ENCODE measurements around the gene GGT7.

GRCh38 chr20:34915131-34915530 is 42.5 kb upstream of the GGT7 start:
- TF ChIP-seq POLR2A (IDR thresholded peaks at IDR 0.05; ENCODE audit: low read depth, low read length) (no peak), RAD21 (IDR thresholded peaks at IDR 0.05; ENCODE audit: low read length) (no peak), BHLHE40 (IDR thresholded peaks at IDR 0.05; ENCODE audit: low read depth, low read length) (no peak), RCOR1 (IDR thresholded peaks at IDR 0.05; ENCODE audit: insufficient replicate concordance, low read length) (no peak), USF2 (IDR thresholded peaks at IDR 0.05; ENCODE audit: low read depth, low read length) (no peak), ELK1 (IDR thresholded peaks at IDR 0.05; ENCODE audit: borderline replicate concordance, low read depth, low read length) (no peak)
- TF ChIP-seq, protein P1, sequence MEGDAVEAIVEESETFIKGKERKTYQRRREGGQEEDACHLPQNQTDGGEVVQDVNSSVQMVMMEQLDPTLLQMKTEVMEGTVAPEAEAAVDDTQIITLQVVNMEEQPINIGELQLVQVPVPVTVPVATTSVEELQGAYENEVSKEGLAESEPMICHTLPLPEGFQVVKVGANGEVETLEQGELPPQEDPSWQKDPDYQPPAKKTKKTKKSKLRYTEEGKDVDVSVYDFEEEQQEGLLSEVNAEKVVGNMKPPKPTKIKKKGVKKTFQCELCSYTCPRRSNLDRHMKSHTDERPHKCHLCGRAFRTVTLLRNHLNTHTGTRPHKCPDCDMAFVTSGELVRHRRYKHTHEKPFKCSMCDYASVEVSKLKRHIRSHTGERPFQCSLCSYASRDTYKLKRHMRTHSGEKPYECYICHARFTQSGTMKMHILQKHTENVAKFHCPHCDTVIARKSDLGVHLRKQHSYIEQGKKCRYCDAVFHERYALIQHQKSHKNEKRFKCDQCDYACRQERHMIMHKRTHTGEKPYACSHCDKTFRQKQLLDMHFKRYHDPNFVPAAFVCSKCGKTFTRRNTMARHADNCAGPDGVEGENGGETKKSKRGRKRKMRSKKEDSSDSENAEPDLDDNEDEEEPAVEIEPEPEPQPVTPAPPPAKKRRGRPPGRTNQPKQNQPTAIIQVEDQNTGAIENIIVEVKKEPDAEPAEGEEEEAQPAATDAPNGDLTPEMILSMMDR (conservative IDR thresholded peaks at IDR 0.05; ENCODE audit: low read depth, low read length), result no peak
